SIG-M5 treated with dmso at 0.1 percent for 504 hours (cell line): ENCODE results near the gene SYPL2.
A peak's percentile ranks its signal among the peaks of the same experiment; 100 is the strongest.
"Not testable (repeated sequence)": the region's sequence is repeated elsewhere in the genome, so short reads cannot be mapped to it uniquely, and the experiment has no call there.

ENCODE experiments used
- DNase-seq: peaks from one replicate; lab custom pipeline; 2025; ENCODE audit not compliant: unreplicated experiment; lab: John Stamatoyannopoulos, UW

SYPL2 gene

GRCh38 chr1:109466452-109467300, at the start of gene SYPL2:
TSS of gene SYPL2 (plus strand) at chr1:109466546. CDS start at chr1:109466844, 298 bp downstream.
- DNase-seq, result no peak

- DNase-seq, result no peak
These were observed 42.8 kb upstream of the SYPL2 start for GRCh38 chr1:109423498-109423897.

GRCh38 chr1:109425391-109426280, 40.7 kb upstream of the SYPL2 start:
- peak; percentile 60 for DNase-seq

- peak; percentile 100 for DNase-seq
These were observed 39.8 kb upstream of the SYPL2 start, which contains the start of gene PSMA5 for GRCh38 chr1:109426281-109427170. TSS of gene PSMA5 (minus strand) at chr1:109426448. CDS start at chr1:109426330, 118 bp downstream.

GRCh38 chr1:109427171-109427467, 39.2 kb upstream of the SYPL2 start:
- DNase-seq, result no peak

- DNase-seq, result no peak
These were observed 34.0 kb upstream of the SYPL2 start for GRCh38 chr1:109432336-109432735.

- no peak for DNase-seq
These were observed 33.0 kb upstream of the SYPL2 start for GRCh38 chr1:109433322-109433721.

GRCh38 chr1:109434484-109434883, 31.9 kb upstream of the SYPL2 start:
- DNase-seq, result no peak

GRCh38 chr1:109438798-109439297, 27.5 kb upstream of the SYPL2 start:
- no peak for DNase-seq

GRCh38 chr1:109441069-109441468, 25.3 kb upstream of the SYPL2 start:
- DNase-seq, result no peak

- DNase-seq, result no peak
These were observed 22.9 kb upstream of the SYPL2 start for GRCh38 chr1:109443476-109443875.

GRCh38 chr1:109444346-109444745, 22.0 kb upstream of the SYPL2 start:
- no peak for DNase-seq

- DNase-seq, result not testable (repeated sequence)
These were observed 20.2 kb upstream of the SYPL2 start for GRCh38 chr1:109445949-109446695.

GRCh38 chr1:109447524-109447923, 18.8 kb upstream of the SYPL2 start:
- no peak for DNase-seq

- DNase-seq, result no peak
These were observed 11.7 kb upstream of the SYPL2 start for GRCh38 chr1:109454497-109455133.

- no peak for DNase-seq
These were observed 8.5 kb upstream of the SYPL2 start for GRCh38 chr1:109457819-109458218.

GRCh38 chr1:109466125-109466451, 258 bp upstream of the SYPL2 start:
- no peak for DNase-seq

- DNase-seq, result no peak
These were observed 993 bp downstream of the SYPL2 start for GRCh38 chr1:109467301-109467777.

GRCh38 chr1:109468061-109468460, 1.7 kb downstream of the SYPL2 start:
- no peak for DNase-seq

GRCh38 chr1:109468903-109469302, 2.6 kb downstream of the SYPL2 start:
- no peak for DNase-seq
